Breast epithelium (tissue), 3 donors: Measurements from ENCODE around the gene EPHA4.

Experiments used
- POLR2A ChIP-seq: fragments of 450-650 bp; IDR thresholded peaks from one replicate; pipeline ENCODE4 v1.6.1; 2016; ENCODE audit warnings: antibody characterized with exemption, mild to moderate bottlenecking, moderate library complexity
- POLR2AphosphoS5 ChIP-seq, 3 donors: sonication (generic); formaldehyde crosslinking; IDR thresholded peaks; one replicate each; pipeline ENCODE4 v1.6.1; 2017; ENCODE audit warnings: antibody characterized with exemption in 3 of 3
- TF ChIP-seq, protein P1 (sequence below), 3 donors: fragments of 450-650 bp; IDR thresholded peaks; one replicate each; pipeline ENCODE4 v1.5.1; 2016 to 2017; ENCODE audit warnings: antibody characterized with exemption in 3 of 3, mild to moderate bottlenecking in 3 of 3, moderate library complexity in 3 of 3

DNA sequence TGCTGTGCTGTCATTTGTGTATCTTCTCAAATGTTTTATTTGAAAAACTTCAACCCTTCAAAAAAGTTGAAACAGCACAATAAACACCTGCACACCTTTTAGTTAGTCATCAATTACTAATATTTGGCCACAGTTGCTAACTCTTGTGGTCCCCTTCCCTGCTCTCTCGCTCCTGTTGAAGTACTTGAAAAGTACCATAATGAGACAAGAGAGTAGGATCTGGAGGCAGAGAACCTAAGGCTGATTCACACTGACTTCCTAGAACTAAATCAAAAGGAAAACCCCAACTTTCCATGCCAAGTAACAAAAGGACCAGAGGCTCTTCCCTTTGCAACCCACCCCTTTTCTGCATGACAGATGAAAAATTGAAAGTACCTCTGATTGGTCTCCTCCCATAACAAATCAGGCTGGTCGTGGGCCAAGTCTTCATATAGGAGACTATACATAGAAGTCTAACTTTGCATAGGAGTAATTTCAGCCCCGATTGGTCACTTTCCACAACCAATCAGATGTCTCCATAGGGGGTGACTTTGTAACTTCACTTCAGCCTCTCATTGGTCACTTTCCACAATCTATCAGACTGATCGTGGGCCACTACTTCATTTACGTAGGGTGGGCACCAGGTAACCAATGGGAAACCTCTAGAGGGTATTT lies 179.7 kb downstream of the EPHA4 start:
- TF ChIP-seq, protein P1, sequence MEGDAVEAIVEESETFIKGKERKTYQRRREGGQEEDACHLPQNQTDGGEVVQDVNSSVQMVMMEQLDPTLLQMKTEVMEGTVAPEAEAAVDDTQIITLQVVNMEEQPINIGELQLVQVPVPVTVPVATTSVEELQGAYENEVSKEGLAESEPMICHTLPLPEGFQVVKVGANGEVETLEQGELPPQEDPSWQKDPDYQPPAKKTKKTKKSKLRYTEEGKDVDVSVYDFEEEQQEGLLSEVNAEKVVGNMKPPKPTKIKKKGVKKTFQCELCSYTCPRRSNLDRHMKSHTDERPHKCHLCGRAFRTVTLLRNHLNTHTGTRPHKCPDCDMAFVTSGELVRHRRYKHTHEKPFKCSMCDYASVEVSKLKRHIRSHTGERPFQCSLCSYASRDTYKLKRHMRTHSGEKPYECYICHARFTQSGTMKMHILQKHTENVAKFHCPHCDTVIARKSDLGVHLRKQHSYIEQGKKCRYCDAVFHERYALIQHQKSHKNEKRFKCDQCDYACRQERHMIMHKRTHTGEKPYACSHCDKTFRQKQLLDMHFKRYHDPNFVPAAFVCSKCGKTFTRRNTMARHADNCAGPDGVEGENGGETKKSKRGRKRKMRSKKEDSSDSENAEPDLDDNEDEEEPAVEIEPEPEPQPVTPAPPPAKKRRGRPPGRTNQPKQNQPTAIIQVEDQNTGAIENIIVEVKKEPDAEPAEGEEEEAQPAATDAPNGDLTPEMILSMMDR (IDR thresholded peaks at IDR 0.05): no peak
- TF ChIP-seq POLR2AphosphoS5 (IDR thresholded peaks at IDR 0.05): no peak
- no peak for TF ChIP-seq POLR2A
